Subcutaneous adipose tissue (tissue), 4 donors: ENCODE data around the gene DDX24. TPM values are rescaled to one million over a fixed set of nuclear protein-coding genes. Genes with fewer than 3 reads are reported as not detected.

Source experiments
- CTCF ChIP-seq: fragments of 450-650 bp; IDR thresholded peaks from one replicate; pipeline ENCODE4 v1.5.1; 2016; ENCODE audit warnings: low read depth, mild to moderate bottlenecking, control low read depth, antibody characterized with exemption, moderate library complexity
- total RNA-seq, 4 donors: library from RNA; depleted of rRNA; stranded (reverse); fragments of >200 nt; gene quantifications; one replicate each; pipeline ENCODE4 v1.1.0, GENCODE V29; 2016

The DDX24 gene
- total RNA-seq, 4 donors from 2014 or later = 119 to 133 (median 126) TPM

DNA sequence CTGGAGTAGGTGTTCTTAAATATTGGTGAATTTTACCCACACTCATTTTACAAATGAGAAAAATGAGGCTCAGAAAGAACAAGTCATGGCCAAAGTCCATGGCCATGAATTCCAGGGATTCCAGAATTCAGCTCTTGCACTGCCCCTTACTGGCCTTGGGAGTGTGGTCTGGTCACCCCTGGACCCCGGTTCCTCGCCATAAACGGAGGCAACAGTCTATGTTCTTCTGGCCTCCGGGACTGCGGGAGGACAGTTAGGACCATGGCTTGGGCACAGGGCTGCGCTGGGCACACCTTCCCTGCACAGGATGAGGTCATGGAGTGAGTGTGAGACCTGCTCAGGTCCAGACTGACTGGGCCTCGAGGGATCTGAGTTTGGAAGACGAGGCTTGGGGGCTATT lies 77.0 kb downstream of the DDX24 start:
- no peak for TF ChIP-seq CTCF

- TF ChIP-seq CTCF = no peak
These were observed 77.6 kb downstream of the DDX24 start for GRCh38 chr14:94003397-94003796.

GRCh38 chr14:94001501-94002396 lies 79.3 kb downstream of the DDX24 start:
- no peak for TF ChIP-seq CTCF

DNA sequence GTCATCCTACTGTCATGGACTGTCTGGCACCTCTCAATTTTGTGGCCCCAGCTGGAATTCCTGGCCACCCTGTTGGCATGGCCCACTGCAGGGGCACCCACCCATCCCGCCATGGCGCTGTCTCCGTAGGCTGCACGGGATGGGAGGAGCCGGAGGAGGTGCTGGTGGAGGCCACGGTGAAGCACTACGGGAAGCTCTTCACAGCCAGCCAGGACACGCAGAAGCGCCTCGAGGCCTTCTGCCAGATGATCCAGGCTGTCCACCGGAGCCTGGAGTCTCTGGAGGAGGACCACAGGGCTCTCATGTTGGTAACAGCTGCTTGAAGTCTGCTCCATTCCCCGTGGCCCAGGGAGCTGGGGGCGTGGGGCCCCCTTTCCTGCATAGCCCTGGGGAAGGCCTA lies 80.0 kb downstream of the DDX24 start:
- TF ChIP-seq CTCF = no peak

DNA sequence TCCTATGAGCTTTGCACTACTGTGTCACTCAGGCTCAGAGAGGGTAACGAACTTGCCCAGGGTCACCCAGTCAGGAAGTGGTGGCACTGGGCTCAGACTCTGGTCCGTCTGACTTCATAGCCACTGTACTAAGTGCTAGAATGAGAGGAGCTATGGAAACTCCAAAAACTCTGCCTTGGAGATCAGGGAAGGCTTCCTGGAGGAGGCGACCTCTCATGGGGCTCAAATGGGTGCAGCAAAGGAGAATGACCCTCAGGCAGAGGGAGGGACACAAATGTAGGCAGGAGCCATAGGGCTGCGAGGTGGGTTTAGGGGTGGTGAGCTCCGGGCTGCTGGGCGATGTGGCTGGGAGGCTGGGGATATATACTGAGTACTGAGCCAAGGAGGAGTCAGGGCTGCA lies 80.7 kb downstream of the DDX24 start:
- TF ChIP-seq CTCF = no peak

DNA sequence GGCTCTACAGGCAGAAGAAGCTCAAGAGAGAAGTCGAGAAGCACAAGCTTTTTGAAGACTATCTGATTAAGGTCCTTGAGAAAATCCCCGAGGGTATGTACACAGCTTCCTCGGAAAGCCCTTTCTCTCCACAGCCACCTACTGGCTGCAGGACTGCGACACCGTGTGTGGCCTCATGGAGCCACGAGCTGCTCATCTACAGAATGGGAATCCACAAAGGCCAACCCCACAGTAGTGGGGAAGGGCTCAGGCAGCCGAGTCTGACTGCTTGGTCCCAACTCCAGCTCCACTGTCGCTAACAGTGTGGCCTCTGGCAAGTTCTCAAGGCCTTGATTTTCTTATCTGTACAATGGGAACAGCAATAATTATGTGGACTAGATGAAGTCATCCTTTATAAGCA lies 81.4 kb downstream of the DDX24 start:
- TF ChIP-seq CTCF = no peak

GRCh38 chr14:93998871-93999403 lies 82.1 kb downstream of the DDX24 start:
- no peak for TF ChIP-seq CTCF

Other genes with a start within 250 kb of the DDX24 start
- gene FAM181A, start 153.9 kb downstream of the DDX24 start, total RNA-seq = not detected
- gene ASB2, start 104.6 kb downstream of the DDX24 start, total RNA-seq = under 1 TPM in 1 of 4 donors, not detected in 3; 0.34 TPM
- not detected for gene CCDC197, start 83.9 kb downstream of the DDX24 start, total RNA-seq
- gene OTUB2, start 54.9 kb downstream of the DDX24 start, total RNA-seq = 1 to 10 TPM in 1 of 4 donors, under 1 TPM in 3; 0.22 to 3.9 (median 0.43) TPM
- 10 to 100 TPM in 2 of 4 donors, 1 to 10 TPM in 2; 3.3 to 13.3 (median 7.2) TPM for gene IFI27L1, start 108 bp upstream of the DDX24 start, total RNA-seq
- gene IFI27, start 29.5 kb upstream of the DDX24 start, total RNA-seq = 100 to 1,000 TPM; 133 to 455 (median 216) TPM
- gene IFI27L2, start 48.4 kb upstream of the DDX24 start, total RNA-seq = 100 to 1,000 TPM in 1 of 4 donors, 10 to 100 TPM in 3; 20.7 to 102 (median 85.3) TPM
- 1 to 10 TPM in 2 of 4 donors, under 1 TPM in 2; 0.33 to 3.4 (median 0.85) TPM for gene PPP4R4, start 93.1 kb upstream of the DDX24 start, total RNA-seq
- gene SERPINA10, start 212.1 kb upstream of the DDX24 start, total RNA-seq = not detected
- gene SERPINA6, start 242.1 kb upstream of the DDX24 start, total RNA-seq = not detected